GM18867 (cell line): ENCODE measurements around the gene DSTN.

Source experiments
- ATAC-seq: cut with Tn5 transposase; IDR thresholded peaks from one replicate; pipeline ENCODE4 v1.9.1; 2021; ENCODE audit warnings: mild to moderate bottlenecking, moderate library complexity; ENCODE audit not compliant: unreplicated experiment

Gene DSTN

GRCh38 chr20:17579369-17580039, 9.6 kb downstream of the DSTN start:
- ATAC-seq: no peak

GRCh38 chr20:17580895-17581294, 11.0 kb downstream of the DSTN start:
- no peak for ATAC-seq

GRCh38 chr20:17583126-17583525, 13.3 kb downstream of the DSTN start:
- ATAC-seq: no peak

- no peak for ATAC-seq
Measured at GRCh38 chr20:17584689-17585088, 14.8 kb downstream of the DSTN start.

GRCh38 chr20:17586250-17586649, 16.4 kb downstream of the DSTN start:
- no peak for ATAC-seq

GRCh38 chr20:17587148-17587547, 17.3 kb downstream of the DSTN start:
- no peak for ATAC-seq

GRCh38 chr20:17587824-17588223, 17.9 kb downstream of the DSTN start:
- ATAC-seq: no peak

GRCh38 chr20:17589161-17589834, 19.4 kb downstream of the DSTN start:
- no peak for ATAC-seq

GRCh38 chr20:17590245-17590644, 20.4 kb downstream of the DSTN start:
- no peak for ATAC-seq

- no peak for ATAC-seq
Measured at GRCh38 chr20:17593902-17594301, 24.0 kb downstream of the DSTN start.

- no peak for ATAC-seq
Measured at GRCh38 chr20:17594443-17594842, 24.6 kb downstream of the DSTN start.

- ATAC-seq: no peak
Measured at GRCh38 chr20:17595856-17596255, 26.0 kb downstream of the DSTN start.

GRCh38 chr20:17598013-17598550, 28.2 kb downstream of the DSTN start:
- ATAC-seq: no peak

GRCh38 chr20:17601957-17602356, 32.1 kb downstream of the DSTN start:
- ATAC-seq: no peak

- no peak for ATAC-seq
Measured at GRCh38 chr20:17602493-17602892, 32.6 kb downstream of the DSTN start.

- no peak for ATAC-seq
Measured at GRCh38 chr20:17605131-17605660, 35.3 kb downstream of the DSTN start.

GRCh38 chr20:17606001-17606400, 36.1 kb downstream of the DSTN start:
- no peak for ATAC-seq

GRCh38 chr20:17608701-17609497, 39.0 kb downstream of the DSTN start:
- ATAC-seq: no peak

- ATAC-seq: no peak
Measured at GRCh38 chr20:17609811-17610377, 40.0 kb downstream of the DSTN start.

- ATAC-seq: no peak
Measured at GRCh38 chr20:17610566-17611289, 40.9 kb downstream of the DSTN start.

- ATAC-seq: peak; percentile 42
Measured at GRCh38 chr20:17611290-17611539, 41.3 kb downstream of the DSTN start.
